Measurements from ENCODE around the gene IL2RA.

DNA sequence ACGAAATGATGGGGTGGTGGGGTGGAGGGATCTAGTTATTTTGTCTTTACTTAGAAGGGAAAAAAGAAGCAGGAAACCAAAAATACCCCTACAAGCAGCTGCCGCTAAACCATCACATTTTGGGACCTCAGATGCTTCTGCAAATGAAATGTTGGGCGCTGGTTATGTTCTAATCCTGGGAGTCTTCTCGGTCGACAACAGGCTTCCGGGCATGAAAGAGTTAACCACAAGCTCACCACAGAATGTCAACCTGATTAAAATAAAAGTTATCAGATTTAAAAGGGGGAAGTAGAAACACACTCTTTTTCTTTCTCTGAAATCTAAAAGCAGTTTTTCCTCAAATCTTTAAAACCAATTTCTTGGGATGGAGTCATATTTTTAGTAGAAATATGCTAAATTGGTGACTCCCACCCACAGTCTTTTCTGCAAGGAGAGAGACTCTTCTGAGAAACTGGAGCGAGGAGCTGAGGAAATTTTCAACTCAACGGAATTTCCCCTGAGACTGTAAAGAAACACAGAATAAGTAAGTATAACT is 16.8 kb downstream of the IL2RA start:
- TF ChIP-seq CTCF (IDR thresholded peaks at IDR 0.05) (no peak), POLR2A (IDR thresholded peaks at IDR 0.05) (no peak)
